HG03442 (cell line): ENCODE measurements around the gene STK38.

Source experiments
- ATAC-seq: cut with Tn5 transposase; IDR thresholded peaks from one replicate; pipeline ENCODE4 v1.9.1; 2021; ENCODE audit warnings: mild to moderate bottlenecking, moderate library complexity; ENCODE audit not compliant: unreplicated experiment

Gene STK38

GRCh38 chr6:36524871-36525270 lies 22.4 kb downstream of the STK38 start:
- no peak for ATAC-seq

GRCh38 chr6:36523936-36524499 lies 23.3 kb downstream of the STK38 start:
- no peak for ATAC-seq

DNA sequence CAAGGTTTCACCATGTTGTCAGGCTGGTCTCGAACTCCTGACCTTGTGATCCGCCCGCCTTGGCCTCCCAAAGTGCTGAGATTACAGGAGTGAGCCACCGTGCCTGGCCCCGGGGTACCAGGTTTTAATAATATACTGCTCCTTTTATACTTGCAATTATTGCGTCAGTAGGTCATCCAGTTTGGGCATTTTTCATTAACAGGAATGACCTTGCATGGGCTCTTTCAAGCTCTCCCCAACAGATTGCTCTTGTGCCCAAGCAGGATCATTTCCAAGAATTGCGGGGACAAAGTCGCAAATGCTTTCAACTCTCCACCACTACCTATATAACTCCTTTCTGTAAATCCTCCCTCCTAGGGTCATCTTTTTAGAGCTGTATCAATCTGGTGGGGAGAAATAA lies 23.8 kb downstream of the STK38 start:
- ATAC-seq = no peak

- no peak for ATAC-seq
These were observed 27.9 kb downstream of the STK38 start for GRCh38 chr6:36519352-36519751.

DNA sequence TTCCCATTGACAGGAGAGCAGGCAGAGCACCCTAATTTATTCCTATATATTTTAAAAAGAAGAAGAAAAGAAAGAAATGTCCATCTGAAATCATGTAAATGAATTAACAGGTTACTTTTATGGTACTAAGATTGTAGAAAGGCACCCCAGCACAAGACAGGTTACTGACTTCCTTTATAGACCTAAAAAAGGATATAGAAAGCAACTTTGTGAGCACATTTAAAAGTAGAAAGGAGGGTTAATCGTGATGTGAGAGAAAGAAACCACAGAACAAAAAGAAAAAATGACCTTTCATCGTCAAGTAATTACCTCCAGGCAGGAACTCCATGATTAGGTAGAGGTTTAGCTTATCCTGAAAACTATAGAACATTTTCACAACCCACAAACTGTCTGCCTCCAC lies 29.9 kb downstream of the STK38 start:
- no peak for ATAC-seq

- no peak for ATAC-seq
These were observed 30.3 kb downstream of the STK38 start for GRCh38 chr6:36516988-36517387.

- no peak for ATAC-seq
These were observed 30.7 kb downstream of the STK38 start for GRCh38 chr6:36516559-36516958.

DNA sequence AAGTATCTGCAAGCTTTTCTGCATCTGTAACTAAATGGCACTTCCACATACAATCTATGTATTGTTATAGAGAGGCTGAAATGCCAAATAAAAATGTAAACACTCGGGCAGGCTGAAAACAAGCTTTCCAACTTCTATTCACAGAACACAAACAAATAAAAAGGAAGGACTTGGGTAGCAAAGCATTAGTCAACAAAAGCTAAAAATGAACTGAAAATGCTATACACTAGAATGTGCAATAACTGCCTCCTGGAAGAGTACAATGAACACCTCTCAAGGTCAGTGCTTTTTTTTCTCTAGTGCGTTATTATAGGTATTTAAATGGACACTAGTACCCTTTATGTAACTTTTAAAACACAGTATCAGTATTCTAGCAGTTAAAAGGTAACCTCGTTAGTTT lies 31.4 kb downstream of the STK38 start:
- no peak for ATAC-seq

DNA sequence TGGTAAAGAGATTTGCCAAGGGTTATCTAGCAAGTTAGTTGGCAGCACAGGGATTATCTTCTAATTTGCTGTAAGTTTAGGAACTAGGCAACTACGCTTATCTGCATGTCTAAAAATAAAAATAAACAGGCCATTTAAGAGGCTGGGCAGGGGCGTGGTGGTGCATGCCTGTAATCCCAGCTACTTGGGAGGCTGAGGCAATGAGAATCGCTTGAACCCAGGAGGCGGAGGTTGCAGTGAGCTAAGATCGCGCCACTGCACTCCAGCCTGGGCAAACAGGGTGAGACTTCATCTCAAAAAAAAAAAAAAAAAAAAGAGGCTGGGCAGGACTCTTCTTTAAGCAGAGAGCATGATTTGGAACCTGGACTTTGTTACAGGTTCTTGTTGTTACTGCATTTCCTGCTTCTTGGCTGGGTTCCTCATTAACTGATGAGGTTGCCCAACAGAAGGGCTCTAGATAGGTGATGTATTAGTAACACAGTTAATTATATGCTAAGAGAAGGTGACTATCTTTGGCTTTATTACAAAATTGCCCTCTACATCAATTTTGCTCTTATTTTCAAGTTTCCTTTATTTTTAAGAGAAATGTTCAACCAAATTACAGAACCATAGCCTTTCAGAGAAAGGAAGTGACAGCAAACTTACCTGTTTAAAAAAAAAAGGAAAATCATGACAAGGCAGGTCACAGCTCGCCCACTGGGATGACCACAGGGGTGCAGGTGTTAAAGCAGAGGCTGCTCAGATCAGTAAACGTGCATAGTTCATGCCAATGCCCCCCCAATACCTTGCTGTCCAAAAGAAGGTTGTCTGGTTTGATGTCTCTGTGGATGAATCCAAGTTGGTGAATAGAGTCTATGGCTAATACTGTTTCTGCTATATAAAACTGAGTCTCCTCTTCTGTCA lies 32.5 kb downstream of the STK38 start:
- ATAC-seq = no peak

DNA sequence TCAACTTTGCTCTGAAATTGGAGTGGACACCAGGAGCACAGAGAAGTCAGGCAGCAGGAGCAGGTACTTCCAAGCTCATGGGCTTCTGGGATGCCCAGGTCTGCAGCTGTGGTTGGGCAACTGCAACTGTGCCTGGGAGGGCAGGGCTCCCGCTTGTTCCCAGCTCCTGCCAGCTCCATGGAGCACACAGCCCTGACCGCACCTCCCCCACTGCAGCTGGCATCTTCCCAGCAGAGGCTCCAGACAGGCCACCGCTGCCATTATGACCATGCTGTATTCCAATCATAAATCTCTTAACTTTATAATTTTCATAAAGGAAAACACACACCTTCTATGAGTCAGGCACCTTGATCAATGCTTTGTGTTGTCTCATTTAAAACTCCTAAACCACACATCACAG lies 36.9 kb downstream of the STK38 start:
- no peak for ATAC-seq

DNA sequence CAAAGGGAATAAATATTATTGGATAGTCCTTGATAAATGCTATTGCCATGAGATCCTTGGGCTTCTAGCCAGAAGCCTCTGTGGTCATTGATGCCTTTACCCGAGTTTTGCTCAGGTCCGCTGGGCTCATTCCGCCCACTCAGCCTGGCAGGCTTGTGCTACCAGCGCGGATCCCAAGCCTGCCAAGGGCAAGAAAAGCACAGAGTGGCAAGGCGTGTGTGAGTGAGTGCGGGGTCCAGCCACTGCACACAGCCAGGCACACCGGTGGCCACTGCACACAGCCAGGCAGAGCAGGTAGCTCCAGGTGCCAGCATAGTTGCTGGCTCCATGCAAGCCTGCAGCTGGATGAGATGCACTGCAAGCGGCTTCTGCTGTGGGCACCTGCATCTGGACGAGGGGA lies 38.7 kb downstream of the STK38 start:
- no peak for ATAC-seq

GRCh38 chr6:36506611-36507010 lies 40.7 kb downstream of the STK38 start:
- ATAC-seq = no peak

- no peak for ATAC-seq
These were observed 41.3 kb downstream of the STK38 start for GRCh38 chr6:36505744-36506534.

DNA sequence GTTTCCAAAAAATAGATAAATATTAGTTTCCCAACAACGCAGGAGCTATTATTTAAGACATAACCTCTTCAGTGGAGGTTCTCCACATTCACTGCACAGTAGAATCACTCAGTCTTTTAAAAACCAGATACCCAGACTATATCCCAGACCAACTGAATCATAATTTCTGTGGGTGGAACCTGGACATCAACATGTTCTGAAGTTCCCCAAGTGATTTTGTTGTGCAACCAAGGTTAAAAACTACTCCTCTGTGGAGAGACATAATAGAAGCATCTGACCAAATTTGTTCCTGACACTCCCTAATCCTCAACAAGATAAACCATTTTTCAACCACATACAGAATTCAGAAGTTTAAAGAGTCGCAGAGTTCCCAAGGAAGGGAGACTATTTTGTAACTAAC lies 42.3 kb downstream of the STK38 start:
- no peak for ATAC-seq

DNA sequence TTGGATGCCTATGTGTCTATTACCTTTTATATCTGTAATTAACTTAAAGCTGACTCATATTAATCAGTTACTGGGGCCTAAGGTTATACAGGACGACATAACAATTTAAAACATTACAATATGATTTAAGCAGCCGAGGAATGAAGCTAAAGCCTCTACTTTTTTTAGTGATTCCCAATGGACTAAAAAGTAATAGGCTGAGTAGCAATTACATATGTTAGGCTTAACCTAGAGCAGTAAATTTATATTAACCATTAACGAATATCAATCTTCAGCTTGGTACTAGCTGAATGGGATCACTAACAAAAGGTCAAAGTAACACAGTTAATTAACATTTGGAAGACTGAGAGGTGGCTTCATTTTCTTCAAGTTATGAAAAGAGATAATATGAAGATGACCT lies 43.1 kb downstream of the STK38 start:
- no peak for ATAC-seq

- ATAC-seq = no peak
These were observed 45.6 kb downstream of the STK38 start for GRCh38 chr6:36501686-36502085.

DNA sequence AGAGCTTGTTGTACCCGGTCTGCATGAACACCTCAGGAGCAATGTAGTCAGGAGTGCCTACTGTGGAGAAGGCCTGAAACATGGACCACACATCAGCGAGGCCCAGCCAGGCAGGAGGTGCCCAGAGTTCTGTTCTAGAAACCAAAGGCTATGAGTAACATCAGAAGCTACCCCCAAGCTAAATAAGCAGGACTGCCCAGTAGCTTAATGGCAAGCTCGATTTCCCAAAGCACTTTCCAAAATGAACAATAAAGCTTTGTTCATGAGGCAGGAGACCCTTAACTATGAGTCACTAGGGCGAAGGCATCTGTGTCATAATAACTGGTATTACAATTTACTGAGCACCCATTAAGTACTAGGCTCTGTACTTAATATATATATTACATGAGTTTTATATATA lies 47.4 kb downstream of the STK38 start:
- no peak for ATAC-seq

DNA sequence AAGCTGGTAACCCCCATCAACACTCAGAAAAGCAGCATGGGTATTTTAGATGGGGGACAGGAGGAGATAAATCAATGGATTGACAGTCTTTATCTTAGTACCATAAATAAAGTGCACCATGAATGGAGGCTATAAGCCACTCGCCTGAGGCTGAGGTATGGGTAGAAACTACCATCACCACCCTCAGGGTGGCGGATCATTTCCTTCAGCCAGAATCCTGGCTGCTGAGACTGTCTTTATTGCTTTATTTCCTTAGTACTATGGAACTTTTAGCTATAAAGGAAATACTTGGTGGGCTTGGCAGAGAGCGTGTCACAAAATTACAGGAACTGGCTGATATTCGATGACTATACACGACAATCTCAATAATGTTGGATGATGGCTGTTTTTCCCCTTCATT lies 52.2 kb downstream of the STK38 start:
- no peak for ATAC-seq

GRCh38 chr6:36493859-36494258 lies 53.4 kb downstream of the STK38 start:
- ATAC-seq = no peak

DNA sequence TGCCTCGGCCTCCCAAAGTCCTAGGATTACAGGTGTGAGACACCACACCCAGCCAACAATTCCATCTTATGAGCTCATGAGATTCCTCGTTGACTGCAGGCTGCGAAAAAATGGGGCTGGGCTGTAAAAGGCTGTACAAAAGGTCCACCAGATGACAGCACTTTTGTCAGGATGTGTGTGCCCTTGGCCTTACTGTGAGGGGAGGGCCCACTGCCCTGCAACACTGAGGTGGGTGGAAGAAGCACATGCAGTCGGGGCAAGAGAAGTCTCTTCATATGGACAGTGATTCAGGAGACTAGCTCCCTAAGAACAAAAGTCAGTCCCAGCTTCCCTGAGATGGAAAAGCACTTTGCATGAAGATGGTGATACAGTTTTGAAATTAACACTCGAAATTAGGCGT lies 54.0 kb downstream of the STK38 start:
- ATAC-seq = no peak

DNA sequence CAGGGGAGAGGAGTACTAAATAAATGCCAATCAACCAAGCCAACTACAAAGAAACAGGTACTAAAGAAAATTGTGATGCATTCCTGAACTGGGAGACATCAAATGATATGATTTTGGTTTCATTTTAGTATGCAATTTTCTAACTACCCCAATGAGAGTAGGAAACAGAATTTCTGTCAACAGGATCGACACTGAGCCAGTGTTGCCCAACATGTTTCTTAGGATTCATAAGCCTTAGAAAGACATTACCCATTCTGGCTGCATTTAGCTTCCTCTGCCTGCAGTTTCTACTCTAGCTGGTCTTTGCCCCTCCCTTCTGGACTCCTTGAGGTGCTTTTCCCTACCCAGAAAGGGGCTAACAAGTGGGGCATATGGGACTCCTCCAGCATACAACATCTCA lies 54.7 kb downstream of the STK38 start:
- no peak for ATAC-seq

GRCh38 chr6:36492092-36492491 lies 55.2 kb downstream of the STK38 start:
- no peak for ATAC-seq
